Stimulated activated CD8-positive, alpha-beta memory T cell treated with anti-CD3 and anti-CD28 coated beads, Interleukin-15, amount 100 ng/mL, for 1 hour (primary cell): ENCODE data around the gene DOC2A.
"Not testable (repeated sequence)": the region's sequence is repeated elsewhere in the genome, so short reads cannot be mapped to it uniquely, and the experiment has no call there.

ENCODE experiments used
- DNase-seq: peaks from one replicate; pipeline ENCODE4 v3.0.0-alpha.2; 2020; ENCODE audit warnings: low read depth

Gene DOC2A

DNA sequence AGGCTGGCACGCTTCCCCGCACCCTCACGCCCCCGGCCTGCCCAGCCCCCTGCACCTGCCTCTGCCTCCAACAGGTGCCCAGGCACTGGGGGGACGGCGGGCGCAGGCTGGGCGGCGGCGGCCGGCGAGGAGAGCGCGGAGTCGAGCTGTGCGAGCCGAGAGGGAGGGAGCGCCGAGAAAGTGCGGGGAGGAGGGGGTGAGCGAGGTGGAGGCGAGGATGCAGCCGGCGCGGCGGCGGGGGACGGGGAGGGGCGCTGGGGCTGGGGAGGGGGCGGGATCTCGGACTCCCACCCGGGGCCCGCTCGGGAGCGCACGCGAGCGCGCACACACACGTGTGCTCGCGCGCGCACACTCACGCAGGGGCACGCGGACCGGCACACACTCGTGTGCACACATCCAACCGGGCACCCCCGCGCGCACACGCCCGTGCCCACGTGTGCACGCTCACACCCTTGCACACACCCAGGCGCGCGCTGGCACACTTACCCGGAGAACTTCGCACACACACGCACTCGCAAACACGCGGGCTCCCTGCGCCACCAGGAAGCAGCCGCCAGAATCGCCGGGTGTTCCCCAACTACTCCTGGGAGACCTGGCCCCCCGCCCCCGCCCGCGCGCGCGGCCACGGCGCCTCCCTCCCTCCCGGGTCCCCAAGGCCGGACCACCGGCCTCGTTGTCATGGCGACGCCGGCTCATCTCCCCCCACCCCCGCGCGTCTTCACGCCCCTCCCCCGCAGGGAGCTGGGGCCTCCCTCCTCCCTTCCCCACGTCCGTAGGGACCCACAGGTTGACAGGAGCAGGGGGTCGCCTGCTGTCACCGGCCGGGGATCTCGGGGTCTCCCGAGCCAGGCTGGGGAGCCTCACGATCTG, at the start of gene DOC2A:
Gene DOC2A, minus strand, starts transcription at position 184 of the 870 bp plus-strand sequence. CDS start 805 bp downstream, outside the sequence.
- DNase-seq = no peak

DNA sequence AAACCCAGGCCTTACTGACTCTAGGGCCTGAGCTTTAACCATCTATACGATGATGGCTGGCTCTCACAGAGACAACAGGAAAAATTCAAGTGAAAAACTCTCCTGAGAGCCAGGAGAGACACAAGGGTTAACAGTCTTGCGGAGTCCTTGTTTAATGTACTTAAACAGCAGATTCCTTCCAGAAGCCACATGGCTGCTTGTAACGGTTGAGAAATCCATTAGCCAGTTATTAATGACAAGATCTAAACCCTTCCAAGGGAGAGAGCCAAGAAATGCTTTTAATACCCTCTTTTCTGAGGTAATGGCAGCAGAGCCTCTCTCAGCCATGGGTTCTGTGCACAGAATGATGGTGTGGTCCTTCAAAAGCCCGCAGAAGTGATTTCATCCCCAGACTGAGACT, 49.5 kb upstream of the DOC2A start:
- DNase-seq = no peak

DNA sequence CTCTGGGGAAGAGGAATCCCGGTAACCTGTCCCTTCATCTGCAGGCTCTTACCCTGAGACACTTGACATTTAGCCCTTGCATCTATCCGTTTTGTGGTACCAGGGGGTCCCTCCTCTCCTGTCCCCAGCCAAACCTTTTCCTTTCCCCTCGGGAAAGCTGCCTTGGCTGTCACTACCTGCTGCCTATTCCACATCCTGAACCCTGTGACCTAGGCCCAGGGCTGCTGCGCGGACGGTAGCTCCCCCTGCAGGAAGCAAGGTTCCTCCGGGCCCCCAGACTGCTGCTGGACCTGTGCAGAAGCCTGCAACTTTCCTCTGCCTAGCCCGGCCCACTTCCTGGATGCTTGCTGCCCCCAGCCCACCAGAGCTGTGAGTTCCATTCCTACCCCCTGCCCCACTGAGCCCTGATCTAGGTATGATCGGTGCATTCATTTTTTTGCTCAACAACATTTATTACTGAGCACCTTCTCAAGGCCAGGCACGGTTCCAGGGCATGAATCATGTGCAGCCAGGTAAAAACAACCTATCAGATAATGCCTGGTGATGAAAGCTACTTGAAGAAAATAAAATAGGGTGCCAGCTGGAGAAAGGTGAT, 44.2 kb upstream of the DOC2A start:
- DNase-seq = no peak

DNA sequence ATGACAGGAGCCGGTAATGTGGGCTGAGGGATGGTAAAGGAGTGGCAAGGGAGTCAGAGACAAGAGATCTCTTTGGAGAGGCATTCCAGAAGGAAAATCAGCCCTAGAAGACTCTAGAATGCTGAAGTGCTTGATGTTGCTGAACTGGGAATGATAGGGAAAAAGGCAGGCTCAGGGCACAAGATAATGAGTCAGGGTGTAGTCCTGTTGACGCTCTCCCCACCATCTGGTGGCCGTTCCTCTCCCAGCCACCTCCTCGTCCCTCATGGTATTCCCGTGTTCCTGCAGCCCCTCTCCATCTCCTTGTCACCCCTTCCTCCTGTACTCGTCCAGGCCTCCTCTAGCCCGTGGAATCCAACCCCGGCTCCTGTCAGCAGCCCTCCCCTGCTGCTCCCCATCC, 43.6 kb upstream of the DOC2A start:
- DNase-seq = no peak

DNA sequence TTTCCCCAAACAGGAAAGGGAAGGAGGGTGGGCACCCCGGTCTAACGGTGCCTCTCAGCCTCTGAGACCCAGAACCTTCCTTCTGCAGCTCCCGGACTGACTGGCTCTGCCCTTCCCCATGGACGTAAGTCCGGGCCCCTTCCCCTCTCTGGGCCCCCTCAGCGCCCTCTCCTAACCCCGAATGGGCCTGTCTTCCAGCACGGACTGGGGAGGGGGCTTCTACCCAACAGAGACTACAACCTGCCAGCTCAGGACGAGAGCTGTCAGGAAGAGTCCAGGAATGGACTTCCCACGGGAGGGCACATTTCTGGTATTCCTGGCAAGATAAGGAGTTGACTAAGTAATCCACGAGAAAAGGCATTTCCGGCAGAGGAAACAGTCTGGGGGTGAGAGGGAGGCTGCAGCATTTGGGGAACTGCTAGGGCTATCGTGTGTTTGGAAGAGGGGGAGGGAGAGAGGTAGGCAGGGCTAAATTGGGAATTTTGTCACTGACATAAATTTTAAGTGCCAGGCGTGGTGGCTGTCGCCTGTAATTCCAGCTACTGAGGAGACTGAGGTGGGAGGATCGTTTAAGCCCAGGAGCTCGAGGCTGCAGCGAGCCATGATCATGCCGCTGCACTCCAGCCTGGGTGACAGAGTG, 42.7 kb upstream of the DOC2A start:
- DNase-seq = no peak

DNA sequence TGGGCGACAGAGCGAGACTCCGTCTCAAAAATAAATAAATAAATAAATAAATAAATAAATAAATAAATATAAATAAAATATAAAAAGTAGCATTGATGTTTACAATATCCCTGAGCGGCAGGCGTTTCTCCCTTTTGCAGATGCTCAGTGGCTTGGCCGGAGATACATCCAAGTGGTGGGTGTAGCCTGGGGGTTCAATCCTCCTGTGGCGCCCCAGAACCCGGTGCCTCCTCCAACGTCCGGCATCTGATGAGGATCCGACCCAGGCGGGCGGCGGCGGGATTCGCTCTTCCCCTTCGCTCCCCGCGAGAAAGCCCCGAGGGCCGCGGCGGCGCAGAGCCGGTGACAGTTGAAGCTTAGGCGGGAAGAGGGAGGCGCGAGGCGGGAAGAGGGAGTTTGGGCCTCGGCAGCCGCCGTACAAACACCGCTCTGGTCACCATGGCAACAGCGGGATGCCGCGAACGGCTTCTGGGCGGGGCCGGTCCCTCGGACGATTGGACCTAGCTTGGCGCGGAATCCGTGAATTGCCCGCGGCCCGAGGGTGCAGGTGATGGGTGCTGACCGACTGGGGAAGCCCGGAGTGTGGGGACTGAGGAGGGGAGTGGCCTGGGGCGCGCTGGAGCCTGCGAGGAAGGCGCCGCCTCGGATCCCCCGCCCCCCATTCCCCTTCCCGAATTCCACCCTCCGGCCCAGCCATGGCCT, 42.0 kb upstream of the DOC2A start:
- DNase-seq = peak; percentile 81

DNA sequence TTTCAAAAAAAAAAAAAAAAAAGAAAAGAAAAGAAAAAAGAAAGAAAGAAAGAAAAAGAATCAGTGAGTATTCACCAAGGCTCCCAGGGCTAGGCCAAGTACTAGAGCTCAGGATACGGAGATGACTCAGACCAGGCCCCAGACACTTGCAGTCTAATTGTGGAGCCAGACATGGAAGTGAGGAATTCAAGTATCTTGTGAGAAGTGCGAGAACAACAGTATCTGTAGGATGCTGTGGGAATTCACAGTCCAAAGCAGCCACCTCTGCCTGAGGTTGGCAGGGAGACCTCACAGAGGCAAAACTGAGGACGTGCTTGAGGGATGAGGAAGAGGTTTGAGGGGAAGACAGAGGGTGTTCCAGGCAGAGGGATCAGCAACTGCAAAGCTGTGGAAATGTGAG, 40.7 kb upstream of the DOC2A start:
- no peak for DNase-seq

DNA sequence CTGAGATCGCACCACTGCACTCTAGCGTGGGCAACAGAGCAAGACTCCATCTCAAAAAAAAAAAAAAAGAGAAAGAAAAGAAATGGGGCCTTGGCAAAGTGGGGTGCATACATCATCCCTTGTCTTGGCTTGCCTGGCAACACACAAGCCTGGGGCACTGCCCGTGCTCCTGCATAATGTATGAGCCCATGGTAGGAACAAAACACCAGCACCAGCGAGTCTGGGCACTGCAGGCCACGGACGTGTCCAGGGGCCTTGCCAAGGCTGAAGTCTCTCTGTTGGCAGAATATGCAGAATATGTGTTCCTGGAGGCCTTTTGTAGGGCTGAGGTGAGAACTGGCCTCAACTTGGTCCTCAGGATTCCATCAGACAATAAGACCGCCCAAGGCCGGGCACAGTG, 39.0 kb upstream of the DOC2A start:
- no peak for DNase-seq

DNA sequence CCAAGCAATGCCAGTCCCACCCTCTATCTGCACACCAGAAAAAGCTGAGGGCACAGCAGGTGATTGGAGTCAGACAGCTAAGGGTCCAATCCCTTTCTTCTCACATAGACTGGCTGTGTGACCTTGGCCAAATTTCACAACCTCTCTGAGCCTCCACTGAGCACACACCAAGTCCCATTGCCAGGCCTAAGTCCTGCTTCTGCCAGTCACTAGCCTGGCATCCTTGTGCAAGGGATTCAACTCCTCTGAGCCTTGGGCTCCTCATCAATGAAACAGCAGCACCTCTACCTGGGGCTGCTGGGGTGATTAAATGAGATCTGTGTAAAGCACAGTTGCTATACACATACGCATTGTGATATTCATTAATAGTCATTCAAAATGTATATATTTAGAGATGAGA, 35.8 kb upstream of the DOC2A start:
- no peak for DNase-seq

DNA sequence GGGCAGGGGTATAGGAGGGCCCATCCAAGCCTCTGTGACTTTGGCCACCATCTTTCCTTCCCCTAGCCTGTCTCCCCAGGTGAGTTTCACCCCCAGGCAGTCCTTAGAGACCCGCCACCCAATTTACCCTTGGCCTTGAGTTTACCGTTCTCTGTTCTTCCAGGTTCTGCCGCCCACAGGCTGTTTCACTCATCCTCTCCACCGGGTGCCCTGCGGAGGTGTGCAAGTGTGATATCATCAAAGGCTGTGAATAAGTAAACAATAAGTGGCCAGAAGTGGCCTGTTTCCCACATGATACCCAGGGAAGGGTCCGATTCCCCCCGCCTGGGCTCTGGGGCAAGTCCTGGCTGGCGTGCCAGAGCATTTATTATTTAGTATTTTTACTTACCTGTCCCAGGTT, 35.4 kb upstream of the DOC2A start:
- no peak for DNase-seq

DNA sequence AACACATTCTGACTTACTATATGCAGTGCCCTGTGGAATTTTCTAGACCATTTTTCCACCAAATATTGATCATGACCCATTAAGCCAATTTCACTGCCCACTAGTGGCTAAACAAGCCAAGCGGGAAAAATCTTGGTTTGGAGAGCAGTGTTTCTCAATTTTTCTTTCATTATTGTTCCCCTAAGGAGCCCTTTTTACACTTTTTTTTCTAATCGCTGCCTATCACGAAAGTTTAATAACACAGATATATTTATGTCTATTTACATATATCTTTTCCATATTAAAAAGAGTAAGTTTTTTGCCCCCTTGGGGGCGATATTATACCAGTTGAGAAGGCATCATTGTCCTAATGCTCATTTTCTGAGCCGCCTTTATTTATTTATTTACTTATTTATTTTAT, 31.0 kb upstream of the DOC2A start:
- DNase-seq = no peak

DNA sequence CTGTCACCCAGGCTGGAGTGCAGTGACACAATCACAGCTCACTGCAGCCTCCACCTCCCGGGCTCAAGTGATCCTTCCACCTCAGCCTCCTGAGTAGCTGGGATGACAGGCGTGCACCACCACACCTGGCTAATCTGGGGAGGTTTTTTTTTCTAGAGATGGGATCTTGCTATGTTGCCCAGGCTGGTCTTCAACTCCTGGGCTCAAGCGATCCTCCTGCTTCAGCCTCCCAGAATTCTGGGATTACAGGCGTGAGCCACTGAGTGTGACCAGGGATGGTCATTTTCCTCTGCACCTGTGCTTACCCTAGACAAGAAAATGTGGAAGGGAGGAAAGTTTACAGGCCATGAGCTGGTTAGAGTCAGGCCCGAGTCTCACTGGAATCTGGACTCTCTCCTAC, 29.9 kb upstream of the DOC2A start:
- not testable (repeated sequence) for DNase-seq

DNA sequence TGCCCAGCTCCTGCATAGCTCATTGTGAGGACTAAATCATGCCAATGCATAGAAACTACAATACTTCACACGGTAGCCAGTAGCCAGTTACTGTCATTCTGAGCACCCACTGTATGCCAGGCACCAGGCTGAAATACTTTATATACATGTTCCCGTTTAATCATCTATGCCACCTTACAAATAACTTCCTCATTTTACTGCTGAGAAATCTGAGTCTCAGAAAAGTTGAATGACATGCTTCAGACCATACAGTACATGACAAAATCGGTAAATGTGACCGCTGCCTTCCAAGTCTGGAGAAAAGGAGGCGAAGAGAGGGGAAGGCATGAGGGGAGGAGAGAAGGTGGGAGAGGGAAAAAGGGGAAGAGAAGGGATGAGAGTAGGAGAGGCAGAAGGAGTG, 29.4 kb upstream of the DOC2A start:
- no peak for DNase-seq

DNA sequence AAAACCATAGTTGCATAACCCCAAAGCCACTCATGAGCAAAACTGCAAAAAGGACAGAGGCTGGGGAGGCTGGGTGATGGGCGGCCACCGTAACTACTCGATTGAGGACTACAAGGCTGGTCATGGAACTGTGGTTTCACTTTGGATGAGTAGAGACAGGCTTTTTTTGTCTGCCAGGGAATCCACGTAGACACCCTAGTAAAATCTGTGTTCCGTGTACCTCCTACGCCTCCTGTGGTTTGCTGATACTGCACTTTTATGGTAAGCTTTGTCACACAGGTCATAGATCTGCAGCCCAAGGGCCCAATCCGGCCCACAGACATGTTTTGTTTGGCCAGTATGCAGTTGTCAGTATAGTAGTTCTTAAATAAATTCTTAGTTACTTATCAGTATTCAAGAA, 22.4 kb upstream of the DOC2A start:
- no peak for DNase-seq

DNA sequence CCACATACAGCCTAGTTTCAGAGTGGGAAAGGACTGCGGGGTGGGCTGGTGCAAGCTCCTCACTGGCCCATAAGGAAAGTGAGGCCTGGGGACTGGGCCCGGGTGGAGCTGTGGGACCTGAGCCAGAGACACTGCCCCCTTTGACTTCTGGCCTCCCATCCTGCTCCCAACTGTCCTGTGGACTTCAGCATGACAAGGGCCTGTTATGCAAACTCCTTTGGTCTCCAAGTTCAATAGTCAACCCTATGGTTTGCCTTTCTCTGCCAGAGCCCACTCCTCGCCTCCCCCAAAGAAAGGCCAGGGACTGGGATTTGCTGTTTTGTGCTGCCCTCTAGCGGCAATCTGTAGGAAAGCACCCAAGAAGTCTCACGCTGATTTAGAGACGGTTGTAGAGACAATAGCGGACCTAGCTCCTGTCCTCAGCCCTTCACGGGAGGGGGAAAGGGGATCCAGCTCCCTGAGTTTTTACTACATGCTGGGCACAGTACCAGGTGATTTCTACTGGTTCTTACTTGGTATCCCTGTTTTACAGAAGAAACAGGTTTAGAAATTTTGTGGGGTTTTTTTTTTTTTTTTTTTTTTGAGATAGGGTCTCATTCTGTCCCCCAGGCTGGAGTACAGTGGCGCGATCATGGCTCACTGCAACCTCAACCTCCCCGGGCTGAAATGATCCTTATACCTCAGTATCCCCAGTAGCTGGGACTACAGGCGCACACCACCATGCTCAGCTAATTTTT, 21.4 kb upstream of the DOC2A start:
- no peak for DNase-seq

DNA sequence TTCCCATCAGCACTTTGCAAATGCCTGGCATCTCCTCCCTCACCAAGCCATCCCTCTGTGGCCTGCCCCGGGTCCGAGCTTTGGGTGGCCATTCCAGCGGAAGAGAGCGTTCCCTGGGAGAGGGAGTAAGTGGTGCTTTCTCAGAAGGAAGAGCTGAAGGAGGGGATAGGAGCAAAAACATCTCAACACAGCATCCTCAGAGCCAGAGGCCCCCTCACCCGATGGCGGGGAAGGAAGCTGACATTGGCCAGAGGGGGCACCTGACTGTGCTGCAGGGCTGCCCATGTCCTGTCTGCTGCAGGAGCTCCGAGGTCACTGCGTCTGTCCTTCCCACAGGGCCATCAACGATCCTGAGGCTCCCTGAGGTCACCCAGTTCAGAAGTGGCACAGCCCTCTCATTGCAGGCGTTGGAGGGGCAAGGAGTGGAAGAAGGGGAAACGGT, 20.7 kb upstream of the DOC2A start:
- no peak for DNase-seq

DNA sequence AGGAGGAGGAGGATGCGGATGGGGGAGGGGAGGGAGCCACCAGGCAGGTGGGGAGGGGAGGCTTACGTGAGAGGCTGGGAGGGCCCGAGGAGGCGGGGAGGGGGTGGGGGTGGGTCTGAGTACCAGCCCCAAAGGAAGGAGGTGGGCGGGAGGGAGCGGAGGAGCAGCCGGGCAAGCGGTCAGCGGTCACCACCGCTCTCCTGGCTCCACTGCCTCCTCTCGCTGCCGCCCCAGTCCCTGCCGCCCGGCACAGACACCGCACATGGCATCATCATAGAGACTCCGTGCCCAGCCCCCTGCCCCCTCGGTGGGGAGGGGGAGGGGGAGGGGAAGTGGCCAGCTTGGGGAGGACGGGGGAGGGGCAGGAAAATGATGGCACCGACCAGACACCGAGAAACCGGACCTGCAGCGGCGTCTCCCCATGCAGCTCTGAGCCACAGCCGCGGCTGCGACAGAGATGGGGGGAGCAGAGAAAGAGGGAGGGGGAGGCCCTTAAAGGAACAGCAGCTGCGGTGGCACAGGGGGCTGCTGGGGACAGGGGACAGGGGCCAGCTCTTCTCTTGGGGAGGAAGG, 20.1 kb upstream of the DOC2A start, which contains the start of gene TLCD3B:
Gene TLCD3B, minus strand, starts transcription at position 431 of the 573 bp plus-strand sequence. CDS start 744 bp downstream, outside the sequence.
- DNase-seq = no peak

DNA sequence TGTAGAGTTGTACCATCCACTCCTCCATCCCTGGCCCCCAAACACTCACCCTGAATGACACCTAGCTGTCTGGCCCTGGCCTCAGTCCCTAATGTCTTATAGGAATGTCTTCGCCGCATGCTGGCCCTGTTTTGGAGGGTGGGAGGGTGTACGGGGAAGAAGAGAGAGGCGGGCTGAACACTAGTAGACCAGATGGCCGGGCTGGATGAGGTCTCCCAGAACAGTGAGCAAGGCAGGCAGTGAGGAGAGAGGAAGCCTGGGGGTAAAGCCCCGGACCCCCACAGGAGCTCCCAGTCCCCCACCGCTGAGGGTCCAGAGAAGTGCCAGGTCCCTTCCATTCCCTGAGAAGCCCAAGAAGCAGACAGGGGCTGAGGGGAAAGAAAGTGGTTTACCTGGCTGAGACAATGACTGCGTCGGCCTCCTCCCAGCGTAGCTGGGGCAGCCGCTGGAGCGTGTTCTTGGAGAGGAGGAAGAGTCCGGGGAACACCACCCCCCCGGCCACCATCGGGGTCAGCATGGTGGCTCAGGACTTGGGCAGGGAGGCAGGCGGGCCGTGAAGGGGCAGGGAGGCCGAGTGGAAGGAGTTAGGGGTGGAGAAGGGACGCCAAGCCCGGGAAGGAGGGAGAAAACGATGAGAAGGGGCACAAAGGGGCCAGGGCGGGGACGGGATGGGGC, 19.3 kb upstream of the DOC2A start:
- no peak for DNase-seq

DNA sequence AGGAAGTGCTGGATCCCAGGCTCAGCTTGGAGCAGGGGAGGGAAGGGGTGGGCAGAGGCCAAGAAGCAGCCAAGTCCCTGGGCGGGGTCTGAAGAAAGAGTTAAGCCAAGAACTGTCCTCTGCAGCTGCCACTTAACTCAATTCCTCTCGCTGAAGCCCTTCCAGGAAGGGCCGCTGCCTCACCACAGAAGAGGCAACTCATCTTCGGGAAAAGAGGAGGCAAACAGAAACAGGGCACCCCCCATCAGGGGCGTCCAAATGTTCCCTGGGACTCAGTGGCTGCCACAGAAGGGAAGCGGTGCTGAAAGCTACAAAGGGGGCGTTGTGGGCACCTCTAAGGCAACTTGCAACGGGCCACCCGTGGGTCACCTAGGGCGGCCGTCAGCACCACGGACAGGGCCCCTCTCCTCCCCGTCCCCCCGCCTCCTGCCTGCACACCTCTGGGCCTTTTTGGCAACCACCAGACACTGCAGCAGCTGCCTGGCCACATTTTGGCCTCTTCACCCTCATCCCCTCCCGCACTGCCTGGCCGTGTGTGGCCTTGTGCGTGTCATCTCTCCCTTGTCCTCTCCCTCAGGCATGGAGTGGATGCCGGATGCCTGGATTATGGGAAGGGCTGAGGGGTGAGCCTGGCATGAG, 17.7 kb upstream of the DOC2A start:
- DNase-seq = no peak
